ENCODE measurements around the gene ERMP1.
"Not testable (repeated sequence)": the region's sequence is repeated elsewhere in the genome, so short reads cannot be mapped to it uniquely, and the experiment has no call there.

The ERMP1 gene

GRCh38 chr9:5815461-5815860, 17.5 kb downstream of the ERMP1 start:
- no peak for DNase-seq

GRCh38 chr9:5813824-5814223, 19.1 kb downstream of the ERMP1 start:
- DNase-seq = no peak

GRCh38 chr9:5811751-5812150, 21.2 kb downstream of the ERMP1 start:
- no peak for DNase-seq

- DNase-seq = no peak
These were observed 27.4 kb downstream of the ERMP1 start for GRCh38 chr9:5805478-5805877.

GRCh38 chr9:5801739-5802113, 31.2 kb downstream of the ERMP1 start:
- no peak for DNase-seq

GRCh38 chr9:5800969-5801738, 31.8 kb downstream of the ERMP1 start:
- DNase-seq = no peak

- DNase-seq = not testable (repeated sequence)
These were observed 32.5 kb downstream of the ERMP1 start for GRCh38 chr9:5800378-5800777.

- no peak for DNase-seq
These were observed 33.6 kb downstream of the ERMP1 start for GRCh38 chr9:5799314-5799713.

GRCh38 chr9:5798581-5798980, 34.3 kb downstream of the ERMP1 start:
- no peak for DNase-seq

GRCh38 chr9:5796298-5796697, 36.6 kb downstream of the ERMP1 start:
- DNase-seq = no peak

GRCh38 chr9:5793812-5794211, 39.1 kb downstream of the ERMP1 start:
- no peak for DNase-seq

GRCh38 chr9:5791870-5792269, 41.0 kb downstream of the ERMP1 start:
- DNase-seq = no peak

- DNase-seq = no peak
These were observed 42.0 kb downstream of the ERMP1 start for GRCh38 chr9:5790923-5791322.

GRCh38 chr9:5789489-5789888, 43.4 kb downstream of the ERMP1 start:
- no peak for DNase-seq

GRCh38 chr9:5787759-5788302, 45.1 kb downstream of the ERMP1 start:
- DNase-seq = no peak

GRCh38 chr9:5787220-5787619, 45.7 kb downstream of the ERMP1 start:
- no peak for DNase-seq

- no peak for DNase-seq
These were observed 46.4 kb downstream of the ERMP1 start for GRCh38 chr9:5786370-5787127.

- DNase-seq = no peak
These were observed 48.2 kb downstream of the ERMP1 start for GRCh38 chr9:5784526-5785315.

- no peak for DNase-seq
These were observed 48.9 kb downstream of the ERMP1 start for GRCh38 chr9:5783982-5784381.

- DNase-seq = not testable (repeated sequence)
These were observed 49.5 kb downstream of the ERMP1 start for GRCh38 chr9:5783420-5783819.

GRCh38 chr9:5779705-5780218, 53.2 kb downstream of the ERMP1 start:
- DNase-seq = not testable (repeated sequence)

- no peak for DNase-seq
These were observed 54.1 kb downstream of the ERMP1 start for GRCh38 chr9:5778805-5779204.

Measured in CD4-positive, alpha-beta T cell treated with Interleukin-15 for 1 hour (primary cell).